Choroid plexus epithelial cell (primary cell): ENCODE data around the gene NPAS2.

Experiments used
- DNase-seq: peaks from one replicate; pipeline ENCODE4 v3.0.0-alpha.2; 2010; ENCODE audit warnings: low read depth
- H3K4me3 ChIP-seq: 2 replicates; pipeline ENCODE4 v1.5.1; 2011; ENCODE audit warnings: low read depth, mild to moderate bottlenecking, control low read depth, low read length, moderate library complexity
- CTCF ChIP-seq: conservative IDR thresholded peaks from 2 replicates; pipeline ENCODE4 v1.5.1; 2011; ENCODE audit warnings: low read depth, mild to moderate bottlenecking, control low read depth, inconsistent platforms, low read length, moderate library complexity

Gene NPAS2

GRCh38 chr2:100962366-100963025, 142.6 kb downstream of the NPAS2 start:
- TF ChIP-seq CTCF, result no peak

GRCh38 chr2:100963026-100963375, 143.1 kb downstream of the NPAS2 start:
- TF ChIP-seq CTCF, result no peak
- DNase-seq, result no peak
- H3K4me3 ChIP-seq, result no peak overlapping the region

More at GRCh38 chr2:100962366-100963025, 142.6 kb downstream of the NPAS2 start:
- no peak for DNase-seq
- H3K4me3 ChIP-seq, result no peak overlapping the region

DNA sequence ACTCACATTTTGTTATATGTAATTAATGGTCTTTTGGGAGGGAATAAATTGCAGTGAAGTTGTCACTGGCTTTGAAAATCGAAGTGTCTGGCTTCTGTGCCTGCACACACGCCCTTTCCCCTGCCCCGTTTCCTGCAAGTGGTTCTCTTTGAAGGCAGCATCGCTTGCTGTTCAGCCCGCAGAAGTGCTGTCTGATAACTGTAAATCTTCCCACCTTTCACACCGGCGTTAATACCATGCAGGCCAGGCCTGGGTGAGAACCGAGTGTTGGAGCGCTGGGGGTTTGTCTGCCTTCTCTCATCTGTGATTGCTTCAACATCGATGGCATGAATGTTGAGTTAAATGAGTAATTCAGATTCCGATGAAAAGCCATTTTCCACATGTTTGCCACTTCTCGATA, 144.3 kb downstream of the NPAS2 start:
- TF ChIP-seq CTCF, result no peak
- DNase-seq, result no peak
- H3K4me3 ChIP-seq, result no peak overlapping the region

- no peak overlapping the region for H3K4me3 ChIP-seq
- TF ChIP-seq CTCF, result no peak
- no peak for DNase-seq
Observed at GRCh38 chr2:100964681-100965169, 144.8 kb downstream of the NPAS2 start.

- no peak for TF ChIP-seq CTCF
- no peak for DNase-seq
- no peak overlapping the region for H3K4me3 ChIP-seq
Observed at GRCh38 chr2:100965596-100965995, 145.7 kb downstream of the NPAS2 start.

DNA sequence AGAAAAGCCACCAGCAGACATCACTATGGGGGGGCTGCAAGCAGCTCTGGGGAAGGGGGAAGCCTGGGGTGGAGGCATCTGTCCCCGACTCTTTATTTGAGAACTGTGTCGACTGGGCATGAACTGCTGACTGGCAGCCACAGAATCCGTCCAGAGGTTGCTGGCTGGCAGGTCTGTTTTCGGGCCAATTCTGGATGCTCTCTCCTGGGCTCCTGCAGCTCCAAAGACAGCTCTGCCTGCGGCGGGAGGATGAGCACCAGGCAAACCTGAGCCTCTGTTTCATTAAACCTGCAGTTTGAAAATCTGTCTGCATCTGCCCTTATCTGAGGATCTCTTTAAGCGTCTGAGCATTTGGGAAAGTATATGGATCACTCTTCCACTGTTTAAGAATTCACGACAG, 147.8 kb downstream of the NPAS2 start:
- H3K4me3 ChIP-seq, result no peak overlapping the region
- TF ChIP-seq CTCF, result no peak
- DNase-seq, result no peak
